IPS DF 6.9 (cell line): ENCODE results near the gene B4GALT1.
A peak's percentile ranks its signal among the peaks of the same experiment; 100 is the strongest.
"Not testable (repeated sequence)": the region's sequence is repeated elsewhere in the genome, so short reads cannot be mapped to it uniquely, and the experiment has no call there.

Experiments
- DNase-seq: peaks from one replicate; pipeline ENCODE4 v3.0.0-alpha.2; 2013; ENCODE audit warnings: low read depth, low spot score
- H3K27ac ChIP-seq: one replicate; pipeline ENCODE4 v1.5.1; 2013; ENCODE audit warnings: low read length, control low read depth
- H3K27me3 ChIP-seq: 2 replicates; pipeline ENCODE4 v1.6.1; 2013; ENCODE audit warnings: mild to moderate bottlenecking, low read length; ENCODE audit not compliant: control insufficient read depth, insufficient read depth
- H3K36me3 ChIP-seq: 2 replicates; pipeline ENCODE4 v1.6.1; 2013; ENCODE audit warnings: low read length; ENCODE audit not compliant: control insufficient read depth, insufficient read depth
- H3K4me1 ChIP-seq: 2 replicates; pipeline ENCODE4 v1.6.1; 2013; ENCODE audit warnings: low read length; ENCODE audit not compliant: control insufficient read depth, insufficient read depth
- H3K4me3 ChIP-seq: 2 replicates; pipeline ENCODE4 v1.5.1; 2013; ENCODE audit warnings: mild to moderate bottlenecking, low read length
- H3K9me3 ChIP-seq: 2 replicates; pipeline ENCODE4 v1.6.1; 2013; ENCODE audit warnings: low read length, inconsistent platforms; ENCODE audit not compliant: control insufficient read depth, insufficient read depth
- WGBS: extraction: QIAGEN DNeasy Blood & Tissue Kit; methylation state at CpG from one replicate; pipeline ENCODE4 v1.1.7; 2013; ENCODE audit warnings: mixed read lengths, missing lambda C conversion rate; ENCODE audit not compliant: insufficient read length, insufficient coverage; 5-methylcytosine and 5-hydroxymethylcytosine counted together

Gene B4GALT1

DNA sequence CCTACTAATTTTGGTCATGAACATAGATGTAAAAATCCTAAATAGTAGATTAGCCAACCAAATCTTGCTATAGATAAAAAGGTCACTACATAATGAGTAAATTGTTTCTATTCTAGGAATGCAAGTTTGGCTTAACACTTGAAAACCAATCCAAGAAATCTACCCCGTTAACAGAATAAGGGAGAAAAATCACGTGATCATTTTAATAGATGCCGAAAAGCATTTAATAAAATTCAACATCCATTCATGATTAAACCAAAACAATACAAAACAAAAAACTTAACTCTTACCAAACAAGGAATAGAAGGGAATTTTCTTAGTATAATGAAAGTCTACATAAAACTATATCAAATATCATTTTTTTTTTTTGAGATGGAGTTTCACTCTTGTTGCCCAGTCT, 69.9 kb downstream of the B4GALT1 start:
- DNase-seq: no peak
- H3K4me3 ChIP-seq: no peak overlapping the region
- H3K4me1 ChIP-seq: no peaks in the 10 kb centered on the region
- H3K36me3 ChIP-seq: no peaks in the 10 kb centered on the region
- H3K9me3 ChIP-seq: no peaks in the 10 kb centered on the region
- WGBS: 100% methylated on average over 1 of the region's 3 CpGs
- no peaks in the 10 kb centered on the region for H3K27me3 ChIP-seq
- no peak overlapping the region for H3K27ac ChIP-seq

DNA sequence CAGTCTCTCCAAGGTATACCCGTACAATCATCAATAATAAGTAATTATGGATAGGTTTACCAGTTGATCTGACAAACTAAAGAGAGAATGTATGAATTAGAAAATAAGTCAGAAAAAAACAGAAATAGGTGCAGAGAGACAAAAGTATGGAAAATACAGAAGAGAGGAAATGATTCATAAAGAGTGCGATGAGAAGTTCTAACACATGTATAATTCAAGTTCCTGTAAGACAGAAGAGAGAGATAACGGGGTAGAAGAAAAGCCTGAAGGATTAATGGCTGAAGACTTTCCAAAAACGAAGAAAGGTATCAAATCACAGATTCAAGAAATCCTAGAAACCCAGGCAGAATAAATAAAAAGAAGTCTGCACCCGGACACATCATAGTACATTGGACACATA, 74.5 kb downstream of the B4GALT1 start:
- no peaks in the 10 kb centered on the region for H3K27me3 ChIP-seq
- no peaks in the 10 kb centered on the region for H3K9me3 ChIP-seq
- WGBS: no CpG with 5 or more reads among the region's 5 CpGs

GRCh38 chr9:33085672-33086071, 81.5 kb downstream of the B4GALT1 start:
- not testable (repeated sequence) for H3K27ac ChIP-seq, H3K4me1 ChIP-seq, DNase-seq, H3K9me3 ChIP-seq, H3K4me3 ChIP-seq, H3K27me3 ChIP-seq, H3K36me3 ChIP-seq
- WGBS: no CpG with 5 or more reads among the region's 9 CpGs

More for the DNA sequence above, 74.5 kb downstream of the B4GALT1 start:
- Histone ChIP-seq H3K4me1 (no peaks in the 10 kb centered on the region), H3K27ac (no peak overlapping the region), H3K36me3 (no peaks in the 10 kb centered on the region), H3K4me3 (no peak overlapping the region)
- DNase-seq: no peak

GRCh38 chr9:33082538-33083326, 84.4 kb downstream of the B4GALT1 start:
- no peaks in the 10 kb centered on the region for H3K9me3 ChIP-seq
- DNase-seq: no peak
- no peak overlapping the region for H3K4me3 ChIP-seq
- no CpG with 5 or more reads among the region's 8 CpGs for WGBS
- H3K27ac ChIP-seq: no peak overlapping the region
- no peaks in the 10 kb centered on the region for H3K4me1 ChIP-seq
- H3K36me3 ChIP-seq: no peaks in the 10 kb centered on the region
- no peaks in the 10 kb centered on the region for H3K27me3 ChIP-seq

DNA sequence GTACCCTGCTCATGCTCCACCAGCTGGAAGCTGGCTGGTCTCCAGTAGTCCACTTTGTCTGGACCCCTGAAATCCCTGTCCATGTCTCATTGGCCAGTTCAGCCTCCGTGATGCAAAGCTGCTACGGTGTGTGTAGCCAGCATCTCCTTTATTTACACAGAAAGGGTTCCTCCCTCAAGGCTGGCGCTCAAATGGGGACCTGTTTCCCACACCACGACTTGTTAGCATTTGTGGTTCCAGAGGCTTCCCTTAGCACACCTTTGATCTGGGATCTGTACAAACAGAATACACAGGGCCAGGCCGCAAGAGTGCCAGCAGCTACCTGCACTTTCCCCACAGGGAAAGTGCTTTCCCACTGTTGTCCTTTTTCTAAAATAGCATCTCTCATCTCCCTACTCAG, 85.0 kb downstream of the B4GALT1 start:
- no peaks in the 10 kb centered on the region for H3K27me3 ChIP-seq
- H3K4me1 ChIP-seq: no peaks in the 10 kb centered on the region
- no peak overlapping the region for H3K27ac ChIP-seq
- WGBS: no CpG with 5 or more reads among the region's 5 CpGs
- H3K9me3 ChIP-seq: no peaks in the 10 kb centered on the region
- H3K4me3 ChIP-seq: no peak overlapping the region
- H3K36me3 ChIP-seq: no peaks in the 10 kb centered on the region
- DNase-seq: no peak

- no peaks in the 10 kb centered on the region for H3K4me1 ChIP-seq
- H3K9me3 ChIP-seq: no peaks in the 10 kb centered on the region
- no CpG with 5 or more reads among the region's 9 CpGs for WGBS
- DNase-seq: peak; percentile 67
- H3K27ac ChIP-seq: no peak overlapping the region
- no peaks in the 10 kb centered on the region for H3K36me3 ChIP-seq
- no peak overlapping the region for H3K4me3 ChIP-seq
- H3K27me3 ChIP-seq: no peaks in the 10 kb centered on the region
Observed at GRCh38 chr9:33081128-33081851, 85.8 kb downstream of the B4GALT1 start.

DNA sequence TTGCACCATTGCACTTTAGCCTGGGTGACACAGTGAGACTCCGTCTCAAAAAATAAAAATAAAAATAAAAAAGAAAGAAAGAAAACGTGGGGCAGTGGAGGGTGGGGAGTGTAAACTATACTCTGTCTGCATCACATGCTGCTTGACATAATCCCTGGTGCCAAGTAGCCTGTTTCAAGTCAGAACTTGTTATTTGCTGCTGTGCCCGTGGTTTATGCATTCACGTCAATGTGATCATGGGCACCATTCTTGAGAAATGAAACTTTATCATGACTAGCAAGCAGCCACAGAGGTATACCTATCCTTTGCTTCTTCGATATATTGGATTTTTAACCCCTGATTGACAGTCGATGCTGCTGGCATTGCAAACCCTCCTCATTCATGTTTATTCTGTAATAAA, 86.6 kb downstream of the B4GALT1 start:
- Histone ChIP-seq H3K9me3 (no peaks in the 10 kb centered on the region), H3K4me3 (no peak overlapping the region), H3K27me3 (no peaks in the 10 kb centered on the region), H3K4me1 (no peaks in the 10 kb centered on the region), H3K36me3 (no peaks in the 10 kb centered on the region), H3K27ac (no peak overlapping the region)
- WGBS: no CpG with 5 or more reads among the region's 6 CpGs
- no peak for DNase-seq

- DNase-seq: peak; percentile 92
- Histone ChIP-seq H3K27ac (no peak within 1 kb of the TSS), H3K4me1 (no peaks in the 10 kb centered on the region), H3K36me3 (peaks cover 2% of the 10 kb centered on the region; the same call in 1 of the 2 replicates), H3K4me3 (peak within 1 kb of the TSS; percentile 43), H3K27me3 (no peaks in the 10 kb centered on the region), H3K9me3 (no peaks in the 10 kb centered on the region)
- no CpG with 5 or more reads among the region's 53 CpGs for WGBS
Observed at GRCh38 chr9:33076046-33077004, 90.8 kb downstream of the B4GALT1 start, which contains the start of gene SMU1. Gene SMU1, minus strand, starts transcription at chr9:33076674. Its CDS starts 66 bp downstream, at chr9:33076608.

DNA sequence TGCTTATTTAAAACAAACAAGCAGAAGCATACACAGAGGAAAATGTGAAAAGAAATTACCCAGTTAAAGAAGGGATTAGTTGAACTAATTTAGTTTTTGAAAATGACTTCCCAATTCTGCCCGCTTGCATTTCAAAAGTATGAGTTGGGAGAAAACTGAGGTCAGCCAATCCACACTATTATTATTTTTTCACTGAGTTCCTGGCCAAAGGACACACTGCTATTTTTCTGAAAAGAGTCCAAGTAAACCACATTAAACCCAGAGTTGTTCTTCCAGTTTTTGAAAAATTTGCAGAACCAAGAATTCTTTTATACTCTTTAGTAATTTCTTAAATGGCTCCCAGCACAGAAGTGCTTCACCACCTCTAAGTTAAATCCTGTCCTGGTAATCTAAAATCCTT, 98.1 kb downstream of the B4GALT1 start:
- Histone ChIP-seq H3K27me3 (no peaks in the 10 kb centered on the region), H3K27ac (no peak overlapping the region), H3K36me3 (peaks cover 10% of the 10 kb centered on the region; the same call in 1 of the 2 replicates), H3K4me3 (no peak overlapping the region), H3K4me1 (no peaks in the 10 kb centered on the region), H3K9me3 (no peaks in the 10 kb centered on the region)
- no peak for DNase-seq
- no CpG with 5 or more reads among the region's 1 CpG for WGBS
